Measurements from ENCODE around the gene FRRS1. TPM values are rescaled to one million over a fixed set of nuclear protein-coding genes. Genes with fewer than 3 reads are reported as not detected.
A peak's percentile ranks its signal among the peaks of the same experiment; 100 is the strongest.

Gene FRRS1
- polyA plus RNA-seq, 1 donor, result 3.9 TPM

DNA sequence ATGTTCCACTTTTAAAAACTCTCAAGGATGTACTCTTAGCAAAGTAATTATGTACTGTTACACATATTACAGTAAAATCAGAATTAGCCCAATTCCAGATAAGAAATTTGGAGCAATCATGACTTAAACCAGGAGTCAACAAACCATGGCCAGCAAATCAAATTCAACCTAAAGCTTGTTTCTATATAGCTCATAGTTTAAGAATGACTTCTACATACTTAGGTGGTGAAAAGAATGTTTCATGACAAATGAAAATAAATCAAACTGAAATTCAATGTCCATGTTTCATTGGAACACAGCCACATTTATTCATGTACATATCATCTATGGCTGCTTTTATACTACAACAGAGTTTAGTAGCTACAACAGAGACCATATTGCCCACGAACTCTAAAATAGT is 35.1 kb downstream of the FRRS1 start:
- no peak for DNase-seq (ENCODE audit: low read depth)

DNA sequence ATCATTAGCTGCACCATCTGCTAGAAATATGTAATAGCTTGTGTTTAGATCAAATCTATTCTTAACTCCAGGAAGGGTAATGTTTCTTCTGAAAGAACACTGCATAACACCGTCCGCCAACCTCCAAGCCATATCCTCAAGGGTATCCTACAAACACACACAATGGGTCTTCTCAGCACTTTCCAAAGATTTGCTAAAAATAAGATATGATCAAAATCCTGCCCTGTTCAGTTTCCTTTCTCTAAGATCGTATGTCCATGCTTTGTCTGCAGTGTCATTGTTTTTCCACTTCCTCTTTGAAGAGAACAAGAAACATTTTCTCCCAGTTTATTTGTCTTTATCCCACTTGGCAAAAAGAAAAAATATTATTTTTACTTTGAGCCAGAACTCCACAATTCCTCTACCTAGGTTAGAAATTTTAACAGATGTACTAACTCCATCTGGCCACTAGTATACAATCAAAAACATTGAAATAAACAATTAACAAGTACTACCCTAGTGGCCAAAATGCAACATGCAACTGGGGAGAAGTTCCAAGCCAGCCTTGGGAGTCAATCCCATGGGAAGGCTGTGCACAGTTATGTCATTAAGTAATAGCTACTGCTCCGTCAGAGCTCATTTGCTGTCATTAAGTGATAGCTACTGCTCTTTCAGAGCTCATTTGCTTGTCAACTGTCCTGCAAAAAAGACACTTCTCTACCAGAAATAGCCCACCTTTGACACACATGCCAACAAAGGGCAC is 37.8 kb downstream of the FRRS1 start:
- no peak for DNase-seq (ENCODE audit: low read depth)

DNA sequence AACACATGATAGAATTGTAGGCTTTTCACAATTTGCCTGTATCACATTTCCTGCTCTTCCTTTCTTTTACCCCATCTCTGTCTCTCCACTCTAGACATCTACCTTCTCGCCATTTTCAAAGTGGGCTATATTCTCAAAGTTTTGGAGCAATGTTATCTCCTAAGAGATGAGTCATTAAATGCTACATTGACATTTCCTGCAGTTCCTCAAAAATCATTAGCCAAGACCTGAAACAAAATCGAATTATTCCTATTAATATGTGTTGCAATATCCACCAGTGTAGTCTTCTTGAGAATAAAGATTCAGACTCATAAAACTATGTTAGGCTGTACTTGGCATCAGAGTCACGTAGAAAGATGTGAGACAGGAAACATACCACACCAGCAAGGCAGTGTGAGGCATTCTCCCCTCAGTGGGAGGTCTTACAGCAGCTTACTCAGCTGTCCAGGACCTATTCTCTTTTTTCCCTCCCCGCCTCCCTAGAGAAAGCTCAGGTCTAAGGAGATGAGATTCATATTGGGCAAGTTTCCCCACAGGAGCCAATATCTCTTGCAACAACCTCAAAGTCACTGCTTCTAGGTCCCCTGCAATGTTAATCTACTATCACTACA is 38.8 kb downstream of the FRRS1 start:
- DNase-seq (ENCODE audit: low read depth), result no peak

DNA sequence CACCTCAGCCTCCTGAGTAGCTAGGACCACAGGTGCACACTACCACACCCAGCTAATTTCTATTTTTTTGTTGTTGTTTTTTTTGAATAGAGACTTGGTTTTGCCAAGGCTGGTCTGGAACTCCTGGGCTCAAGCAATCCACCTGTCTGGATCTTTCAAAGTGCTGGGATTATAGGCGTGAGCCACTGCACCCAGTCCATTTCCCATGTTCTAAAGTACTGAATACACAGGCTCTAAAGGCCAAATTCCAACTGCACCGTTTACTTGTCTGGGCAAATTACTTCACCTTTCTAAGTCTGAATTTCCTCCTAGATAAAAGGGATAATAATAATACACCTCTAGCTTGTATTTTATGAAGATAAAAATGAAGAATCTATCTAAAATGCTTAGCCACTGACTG is 39.6 kb downstream of the FRRS1 start:
- no peak for DNase-seq (ENCODE audit: low read depth)

DNA sequence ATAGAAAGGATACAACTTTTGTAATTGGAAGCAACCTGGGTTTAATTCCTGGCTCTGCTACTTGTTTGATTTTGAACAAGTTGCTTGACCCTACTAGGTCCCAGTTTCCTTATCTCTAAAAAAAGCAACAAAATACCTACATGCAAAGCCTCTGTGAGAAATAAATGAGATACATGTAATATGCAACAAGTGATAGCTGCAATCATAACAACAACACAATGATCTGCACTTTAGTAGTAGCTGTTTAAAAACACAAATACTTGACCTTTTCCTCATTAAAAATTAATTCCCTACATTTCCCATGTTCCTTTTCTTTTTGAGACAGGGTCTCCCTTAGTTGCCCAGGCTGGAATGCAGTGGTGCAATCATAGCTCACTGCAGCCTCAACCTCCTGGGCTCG is 40.0 kb downstream of the FRRS1 start:
- no peak for DNase-seq (ENCODE audit: low read depth)

DNA sequence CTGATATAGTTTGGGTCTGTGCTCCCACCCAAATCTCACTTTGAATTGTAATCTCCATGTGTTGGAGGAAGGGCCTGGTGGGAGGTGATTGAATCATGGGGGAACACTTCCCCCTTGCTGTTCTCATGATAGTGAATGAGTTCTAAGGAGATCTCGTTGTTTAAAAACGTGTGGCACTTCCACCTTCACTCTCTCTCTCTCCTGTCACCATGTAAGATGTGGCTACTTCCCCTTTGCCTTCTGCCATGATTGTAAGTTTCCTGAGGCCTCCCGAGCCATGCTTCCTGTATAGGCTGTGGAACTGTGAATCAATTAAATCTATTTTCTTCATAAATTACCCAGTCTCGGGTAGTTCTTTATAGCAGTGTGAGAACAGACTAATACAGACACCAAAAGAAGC is 40.4 kb downstream of the FRRS1 start:
- no peak for DNase-seq (ENCODE audit: low read depth)

DNA sequence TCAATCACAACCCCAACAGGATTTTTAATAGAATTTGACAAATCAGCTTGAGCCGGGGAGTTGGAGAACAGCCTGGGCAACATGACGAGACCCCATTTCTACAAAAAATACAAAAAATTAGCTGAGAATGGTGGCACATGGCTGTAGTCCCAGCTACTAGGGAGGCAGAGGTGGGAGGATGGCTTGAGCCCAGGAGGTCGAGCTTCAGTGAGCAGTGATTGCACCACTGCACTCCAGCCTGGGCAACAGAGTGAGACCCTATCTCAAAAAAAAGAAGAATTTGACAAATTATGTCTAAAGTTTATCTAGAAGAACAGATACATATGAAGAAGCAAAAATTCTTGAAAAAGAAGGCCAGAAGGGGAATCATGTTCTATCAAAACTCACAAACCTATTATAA is 43.2 kb downstream of the FRRS1 start:
- DNase-seq (ENCODE audit: low read depth), result no peak

DNA sequence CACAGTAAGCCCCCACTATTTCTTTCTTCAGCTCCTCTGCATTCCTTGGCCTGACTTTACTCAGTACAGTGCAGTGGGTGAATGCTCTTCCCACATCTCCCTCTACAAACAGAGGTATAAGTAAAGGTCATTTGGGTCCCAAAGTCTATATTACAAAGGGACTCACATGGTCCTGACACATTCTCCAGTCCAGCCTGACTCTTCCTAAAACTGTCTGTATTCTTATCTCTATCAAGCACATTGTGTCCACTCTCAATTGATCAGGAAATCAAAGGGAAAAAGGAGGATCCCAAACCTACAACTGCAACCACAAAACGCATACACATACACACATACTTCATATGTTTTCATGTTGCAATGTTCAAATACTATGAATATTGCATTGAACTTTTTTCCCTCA is 49.4 kb downstream of the FRRS1 start:
- DNase-seq (ENCODE audit: low read depth), result no peak

DNA sequence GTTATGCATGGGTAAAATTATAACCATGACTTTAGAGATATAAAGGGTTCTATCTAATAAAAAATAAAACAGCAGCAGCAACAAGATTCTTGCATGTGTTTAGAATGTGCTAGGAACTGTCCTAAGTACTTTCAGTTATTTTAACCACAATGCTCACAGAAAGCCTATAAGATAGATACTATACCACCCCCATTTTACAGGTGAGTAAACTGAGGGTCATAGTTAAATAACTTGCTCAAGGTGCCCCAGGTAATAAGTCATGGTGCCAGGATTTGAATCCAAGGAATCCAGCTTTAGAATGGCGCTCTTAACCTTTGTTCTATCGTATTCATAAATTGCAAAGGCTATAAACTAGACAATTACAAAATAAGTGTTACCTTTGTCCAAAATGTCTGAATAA is 53.4 kb downstream of the FRRS1 start:
- no peak for DNase-seq (ENCODE audit: low read depth)

DNA sequence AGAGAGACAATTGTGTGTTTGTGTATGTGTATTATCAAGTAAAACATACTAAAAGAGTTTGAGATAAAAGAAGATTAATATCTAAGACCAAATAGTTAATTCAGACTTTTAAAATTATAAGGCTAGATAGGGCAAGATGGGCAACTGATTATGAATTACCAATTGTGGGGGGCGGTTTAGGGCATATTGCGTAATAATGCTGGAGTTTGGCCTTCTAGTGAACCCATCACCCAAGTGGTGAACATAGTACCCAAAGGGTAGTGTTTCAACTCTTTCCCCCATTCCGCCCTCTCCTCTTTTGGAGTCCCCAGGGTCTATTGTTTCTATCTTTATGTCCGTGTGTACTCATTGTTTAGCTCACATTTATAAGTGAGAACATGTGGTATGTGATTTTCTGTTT is 55.4 kb downstream of the FRRS1 start:
- DNase-seq (ENCODE audit: low read depth), result no peak

DNA sequence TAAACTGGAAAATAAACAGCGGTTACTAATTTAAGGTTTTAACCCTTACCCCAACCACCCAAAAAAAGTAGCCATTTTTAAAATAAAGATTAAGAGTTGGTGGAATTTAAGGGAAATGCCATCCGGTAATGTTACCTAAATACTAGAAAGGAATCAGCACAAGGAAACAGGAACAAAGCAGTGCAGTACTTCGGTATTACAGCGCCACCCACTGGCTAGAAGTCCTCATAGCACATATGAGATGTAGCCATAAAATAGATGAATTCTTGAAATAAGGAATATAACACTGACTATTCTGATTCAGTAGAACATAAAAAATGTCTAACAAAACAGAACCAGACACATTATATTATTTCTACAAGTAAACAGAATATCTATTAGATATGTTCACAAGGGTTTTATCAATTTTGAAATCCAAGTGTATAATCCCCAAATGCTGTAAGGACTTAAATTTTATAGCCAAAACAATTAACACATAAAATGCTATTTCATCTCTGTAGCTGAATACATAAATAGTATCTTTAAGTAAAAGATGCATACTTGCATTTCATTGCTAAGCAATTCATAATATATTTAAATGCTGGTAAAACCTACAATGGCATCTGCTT is 58.8 kb downstream of the FRRS1 start:
- no peak for DNase-seq (ENCODE audit: low read depth)

DNA sequence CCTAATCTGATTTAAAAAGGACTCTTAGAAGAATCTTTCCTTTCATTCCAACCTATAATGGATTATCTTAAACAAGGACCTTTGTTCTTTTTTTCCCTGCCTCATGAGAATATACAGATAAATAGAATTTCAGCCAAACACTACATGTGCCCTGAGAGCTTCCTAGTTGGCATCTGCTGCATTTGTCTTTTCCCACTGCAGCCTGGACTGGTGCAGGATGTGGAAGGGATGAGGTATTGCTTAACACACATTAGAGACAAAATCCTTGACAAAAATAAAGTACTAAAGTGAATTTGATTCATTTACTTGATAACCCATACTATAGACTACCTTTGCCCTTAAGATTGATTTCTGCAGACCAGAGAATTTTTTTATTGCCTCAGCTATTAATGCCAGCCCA is 61.0 kb downstream of the FRRS1 start:
- no peak for DNase-seq (ENCODE audit: low read depth)

DNA sequence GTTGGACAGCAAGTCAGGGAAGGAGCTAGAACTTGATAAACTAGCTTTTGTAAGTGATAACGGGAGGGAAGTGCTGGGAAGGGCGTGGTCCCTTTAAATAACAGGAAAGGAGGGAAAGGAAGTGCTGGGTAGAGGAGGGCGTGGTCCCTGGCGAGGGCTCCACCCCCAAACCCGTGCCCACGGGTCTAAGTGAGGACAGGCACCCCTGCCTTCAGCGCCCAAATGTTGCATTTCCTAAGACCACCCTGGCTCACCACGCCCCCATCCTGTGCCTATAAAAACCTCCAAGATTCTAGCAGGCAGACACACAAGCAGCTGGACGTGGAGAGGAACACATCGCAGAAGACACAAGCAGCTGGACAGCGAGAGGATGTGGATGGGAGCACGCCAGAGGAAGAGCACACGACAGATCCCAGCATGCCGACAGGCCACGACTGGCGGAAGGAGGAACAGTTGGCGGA is 62.0 kb downstream of the FRRS1 start:
- no peak for DNase-seq (ENCODE audit: low read depth)

DNA sequence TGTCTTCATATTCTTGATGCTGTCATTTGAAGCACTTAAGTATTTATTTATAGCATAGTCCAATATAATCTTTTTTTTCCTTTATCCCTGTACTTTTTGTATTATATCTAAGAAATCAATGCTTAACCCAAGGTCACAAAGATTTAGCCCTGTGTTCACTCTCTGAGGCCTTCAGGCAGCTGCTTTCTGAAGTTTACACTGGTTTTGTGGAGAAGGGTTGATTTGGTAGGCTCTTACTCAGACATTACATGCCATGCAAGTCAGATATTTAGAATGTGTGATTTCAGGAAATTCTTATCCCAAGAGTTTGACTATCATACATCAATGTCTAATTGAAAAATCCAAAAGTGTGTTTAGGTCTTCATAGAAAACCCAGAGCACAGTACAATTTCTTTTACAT is 64.2 kb downstream of the FRRS1 start:
- no peak for DNase-seq (ENCODE audit: low read depth)

DNA sequence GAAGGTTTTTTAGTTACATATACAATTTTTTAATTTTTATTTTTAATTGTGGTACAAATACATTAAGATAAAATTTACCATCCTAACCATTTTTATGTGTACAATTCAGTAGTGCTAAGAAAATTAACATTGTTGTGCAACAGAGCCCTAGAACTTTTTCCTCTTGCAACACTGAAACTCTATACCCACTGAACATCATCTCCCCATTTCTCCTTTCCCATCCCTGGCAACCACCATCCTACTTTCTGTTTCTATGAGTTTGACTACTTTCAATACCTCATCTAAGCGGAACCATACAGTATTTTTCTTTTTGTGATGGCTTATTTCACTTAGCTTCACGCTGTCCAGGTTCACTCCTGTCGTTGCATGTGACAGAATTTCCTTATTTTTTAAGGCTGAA is 66.4 kb downstream of the FRRS1 start:
- DNase-seq (ENCODE audit: low read depth), result no peak

DNA sequence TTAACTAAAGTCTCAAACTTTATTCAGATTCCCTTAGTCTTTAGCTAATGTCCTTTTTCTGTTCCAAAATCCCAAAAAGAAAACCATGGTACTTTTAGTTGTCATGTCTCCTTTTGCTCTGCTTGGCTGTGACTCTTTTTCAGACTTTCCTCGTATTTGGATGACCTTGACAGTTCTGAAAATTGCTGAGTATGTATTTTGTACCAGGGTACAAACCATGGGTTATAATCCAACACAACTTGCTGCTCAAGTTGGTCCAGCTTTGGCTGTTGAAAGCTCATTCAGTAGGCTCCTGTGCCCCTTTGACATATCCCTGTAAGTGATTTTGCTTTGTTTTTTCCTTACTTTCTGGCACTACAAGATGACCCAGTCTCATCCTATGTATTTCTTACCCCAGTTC is 68.9 kb downstream of the FRRS1 start:
- DNase-seq (ENCODE audit: low read depth), result no peak

DNA sequence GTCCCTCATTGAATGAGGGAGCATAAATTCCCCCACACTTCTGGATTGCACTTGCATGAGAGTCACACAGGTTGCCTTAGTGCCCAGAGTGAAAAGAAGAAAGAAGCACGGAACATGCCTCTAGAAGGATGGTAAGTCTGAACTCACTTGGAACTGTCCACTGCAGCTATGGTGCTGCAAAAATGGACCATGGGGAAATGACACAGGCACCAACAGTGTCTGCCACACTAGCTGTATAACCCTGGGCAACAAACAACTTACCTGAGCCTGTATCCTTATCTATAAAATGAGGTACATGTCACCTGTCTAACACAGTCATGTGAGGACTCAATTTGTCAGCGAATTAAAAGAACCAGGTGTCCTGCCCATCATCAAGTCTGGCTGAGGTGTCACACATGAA is 69.8 kb downstream of the FRRS1 start:
- no peak for DNase-seq (ENCODE audit: low read depth)

DNA sequence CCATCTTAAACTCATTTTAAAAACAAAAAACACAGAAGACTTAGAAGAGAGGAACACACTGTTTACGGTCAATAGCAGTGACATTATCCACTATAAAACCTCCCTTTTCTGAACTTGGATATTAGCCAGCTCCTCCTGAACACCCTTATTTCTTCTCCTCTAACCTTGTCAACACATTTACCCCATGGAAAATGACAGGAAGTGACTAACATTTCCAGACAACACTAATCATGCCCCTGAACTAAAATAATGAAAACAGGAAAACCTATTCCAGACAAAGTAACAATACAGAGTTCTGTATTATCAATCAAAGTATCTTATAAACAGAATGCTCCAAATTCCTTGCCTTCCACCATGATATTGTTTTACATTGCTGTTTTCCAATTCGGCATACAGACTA is 75.3 kb downstream of the FRRS1 start:
- DNase-seq (ENCODE audit: low read depth), result no peak

DNA sequence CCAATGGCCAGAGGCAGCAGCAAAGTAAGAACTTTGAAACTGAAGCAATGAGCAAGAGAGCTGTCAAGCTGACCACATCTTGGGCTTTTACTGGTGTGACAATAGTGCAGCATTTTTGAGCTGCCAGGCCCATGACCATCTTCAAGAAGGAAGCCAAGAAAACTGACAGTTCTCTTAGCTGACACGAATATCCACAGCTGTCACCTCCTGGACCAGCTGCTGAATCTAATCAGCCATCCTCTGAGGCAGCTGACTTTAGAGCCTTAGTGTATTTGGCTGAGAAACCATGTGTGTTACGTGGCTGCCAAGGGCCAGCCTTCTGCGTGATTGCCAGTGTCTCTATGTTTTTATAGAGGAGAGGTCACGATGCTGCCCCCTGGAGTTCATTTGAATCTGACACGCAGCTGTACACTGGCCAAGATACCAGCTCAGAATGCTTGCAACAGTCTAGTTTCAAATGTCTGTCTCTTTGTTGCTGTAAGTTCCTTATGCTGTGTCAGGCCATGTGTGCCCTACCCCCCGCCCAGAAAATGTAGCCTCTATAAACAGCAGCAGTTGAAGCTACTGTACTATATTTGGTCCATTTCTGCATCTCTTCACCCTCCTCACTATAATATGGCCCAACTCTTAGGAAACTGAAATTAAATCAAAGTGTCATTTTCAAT is 80.8 kb downstream of the FRRS1 start:
- peak; percentile 38 for DNase-seq (ENCODE audit: low read depth)

DNA sequence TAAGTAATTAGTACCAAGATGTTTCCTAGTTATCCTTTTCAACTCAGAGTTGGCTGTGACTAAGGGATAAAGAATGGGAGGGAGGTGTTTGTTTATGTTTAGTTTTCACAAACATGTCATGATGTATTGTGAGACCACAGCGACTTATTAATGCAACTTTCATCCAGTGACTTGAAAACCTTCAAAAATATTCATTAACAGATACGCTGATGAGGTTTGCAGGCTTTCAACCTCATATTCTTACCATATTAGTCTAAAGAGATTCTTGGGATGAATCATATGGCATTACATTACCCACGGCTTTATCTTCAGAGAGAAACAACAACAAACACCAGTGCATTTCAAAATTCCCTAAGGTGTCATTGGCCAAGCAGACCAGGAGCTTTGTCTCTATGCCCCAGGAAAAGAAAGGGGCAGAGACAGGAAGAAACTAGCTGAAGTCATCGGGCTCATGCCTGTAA is 84.1 kb downstream of the FRRS1 start:
- DNase-seq (ENCODE audit: low read depth), result no peak

DNA sequence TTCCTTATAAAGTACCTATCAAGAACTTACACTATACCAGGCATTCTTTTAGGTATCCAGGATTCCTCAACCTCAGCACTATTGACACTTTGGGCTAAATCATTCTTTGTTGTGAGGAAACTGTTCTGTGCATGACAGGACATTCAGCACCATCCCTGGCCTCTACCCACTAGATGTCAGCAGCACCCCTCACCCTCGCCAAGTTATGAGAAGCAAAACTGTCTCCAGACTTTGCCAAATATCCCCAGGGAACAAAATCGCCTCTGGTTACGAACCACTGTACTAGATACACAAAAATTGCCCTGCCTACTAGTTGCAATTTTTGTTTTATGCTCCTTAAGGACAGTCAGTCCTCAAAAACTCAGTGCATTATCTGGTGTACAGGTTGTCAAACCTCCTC is 84.9 kb downstream of the FRRS1 start:
- DNase-seq (ENCODE audit: low read depth), result no peak

DNA sequence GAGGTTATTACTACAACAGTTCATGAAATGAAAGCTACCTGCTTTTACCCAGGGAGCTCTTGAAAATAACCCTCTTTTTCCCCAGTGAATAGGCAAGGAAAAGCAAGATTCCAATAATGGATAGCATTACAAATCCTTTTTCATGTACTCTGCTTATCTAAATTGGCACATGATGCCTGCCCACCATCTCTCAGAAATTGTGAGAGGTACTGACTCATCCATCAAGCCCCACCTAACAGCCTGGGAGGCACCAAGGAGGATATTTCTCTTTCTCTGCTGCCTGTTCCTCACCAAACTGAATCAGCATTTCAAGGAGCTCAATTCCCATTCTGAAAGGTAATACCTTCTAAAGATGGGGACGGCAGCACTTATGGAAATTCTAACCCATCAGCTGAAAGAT is 86.2 kb downstream of the FRRS1 start:
- DNase-seq (ENCODE audit: low read depth), result no peak

DNA sequence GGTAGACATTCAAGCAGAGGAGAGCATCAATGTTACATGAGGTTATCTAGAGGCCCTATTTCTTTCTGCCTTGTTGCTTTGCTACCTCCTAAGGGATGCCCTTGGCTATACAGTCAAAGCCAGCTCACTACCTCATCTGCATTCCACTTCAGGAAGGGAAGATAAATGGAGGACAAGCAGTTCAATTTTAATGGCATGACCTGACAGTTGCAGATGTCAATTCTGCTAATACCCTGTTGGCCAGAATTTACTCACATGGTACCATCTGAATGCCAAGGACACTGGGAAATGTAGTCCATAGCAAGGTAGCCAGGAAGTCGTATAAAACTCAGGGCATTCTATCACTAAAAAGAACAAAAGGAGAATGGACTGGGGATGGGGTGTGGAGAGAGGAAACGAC is 89.0 kb downstream of the FRRS1 start:
- DNase-seq (ENCODE audit: low read depth), result no peak
